HG03558 (cell line): ENCODE results near the gene TRPC4.
"Not testable (repeated sequence)": the region's sequence is repeated elsewhere in the genome, so short reads cannot be mapped to it uniquely, and the experiment has no call there.

ENCODE experiments used
- ATAC-seq: cut with Tn5 transposase; IDR thresholded peaks from one replicate; pipeline ENCODE4 v1.9.1; 2021; ENCODE audit warnings: moderate number of reproducible peaks; ENCODE audit not compliant: unreplicated experiment; ENCODE audit errors: extremely low read depth

Gene TRPC4

DNA sequence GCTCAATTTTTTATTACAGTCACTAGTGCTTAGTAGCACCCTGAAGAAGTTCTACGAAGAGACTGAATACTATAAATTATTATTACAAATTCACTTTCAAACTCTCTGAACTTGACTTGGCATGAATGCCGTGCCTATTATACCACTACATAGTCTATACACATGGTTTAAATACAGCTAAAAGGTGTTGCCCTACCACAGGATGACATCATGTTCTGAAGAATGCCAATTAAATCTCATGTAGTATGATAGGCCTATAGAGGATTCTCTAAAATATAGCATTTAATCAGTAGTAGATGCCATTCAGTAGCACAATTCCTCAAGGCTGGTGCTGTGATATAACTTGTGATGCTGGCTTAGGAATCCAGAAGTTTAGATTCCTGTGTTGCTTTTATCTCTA lies 254.3 kb downstream of the TRPC4 start:
- no peak for ATAC-seq

DNA sequence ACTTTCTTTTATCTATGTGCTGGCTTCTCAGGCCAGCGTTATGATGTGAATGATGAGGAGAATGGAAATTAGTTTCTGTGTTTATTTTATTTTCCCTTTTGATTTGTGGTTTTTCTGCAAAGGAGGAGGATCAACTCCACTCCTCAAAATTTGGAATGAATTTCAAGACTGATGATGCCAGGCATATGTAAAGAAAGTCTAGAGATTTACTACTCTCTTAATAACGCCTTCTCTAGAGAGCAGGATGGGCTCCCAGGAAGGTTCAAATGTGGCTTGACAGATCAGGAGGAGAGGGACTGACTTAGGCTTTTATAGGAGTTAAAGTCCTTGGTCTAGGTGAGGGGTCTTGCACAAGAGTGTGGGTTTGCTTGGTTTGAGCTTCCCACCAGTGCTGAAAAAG lies 255.9 kb downstream of the TRPC4 start:
- no peak for ATAC-seq

DNA sequence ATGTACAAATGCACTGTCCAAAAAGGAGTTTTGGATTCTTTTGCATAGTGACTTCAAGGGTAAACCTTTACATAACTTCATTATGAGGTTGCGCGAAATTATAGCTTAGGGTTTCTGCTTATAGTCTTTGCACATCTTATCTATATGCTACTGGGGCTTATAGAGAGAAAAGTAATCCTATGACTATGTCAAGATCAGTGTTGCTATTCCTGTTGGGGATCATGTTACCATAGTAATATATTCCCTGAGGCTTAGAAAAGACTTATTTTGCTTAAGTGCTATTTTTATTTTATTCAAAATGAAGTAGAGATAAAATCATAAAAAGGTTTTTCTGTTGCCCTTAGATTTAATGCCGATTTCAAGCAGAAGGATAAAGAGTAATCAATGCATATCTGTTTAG lies 256.3 kb downstream of the TRPC4 start:
- no peak for ATAC-seq

DNA sequence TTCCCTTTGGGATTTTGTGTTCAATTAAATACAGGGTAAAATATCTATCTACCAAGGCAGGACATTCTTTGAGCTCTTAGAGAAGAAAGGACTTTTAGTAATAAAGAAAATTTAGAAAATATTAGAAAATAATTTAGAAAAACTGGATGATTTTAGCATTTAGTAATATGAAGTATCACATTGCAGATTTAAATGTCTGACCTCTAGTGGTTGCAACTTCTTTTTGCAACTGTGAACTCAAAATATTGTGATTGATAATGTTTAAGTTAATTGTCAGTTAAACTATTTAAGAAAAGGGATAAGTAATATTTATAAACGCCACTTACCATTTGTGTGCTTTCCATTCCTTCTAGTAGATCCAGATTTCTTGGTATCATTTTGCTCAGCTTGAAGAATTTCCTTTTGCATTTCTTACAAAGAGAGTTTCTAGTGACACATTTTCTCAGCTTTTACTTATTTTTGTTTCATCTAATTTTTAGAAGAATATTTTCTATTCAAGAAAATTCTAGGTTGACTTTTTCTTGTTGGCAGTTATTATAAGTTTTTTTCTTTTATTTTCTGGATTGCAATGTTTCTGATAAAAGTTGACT lies 260.7 kb downstream of the TRPC4 start:
- no peak for ATAC-seq

DNA sequence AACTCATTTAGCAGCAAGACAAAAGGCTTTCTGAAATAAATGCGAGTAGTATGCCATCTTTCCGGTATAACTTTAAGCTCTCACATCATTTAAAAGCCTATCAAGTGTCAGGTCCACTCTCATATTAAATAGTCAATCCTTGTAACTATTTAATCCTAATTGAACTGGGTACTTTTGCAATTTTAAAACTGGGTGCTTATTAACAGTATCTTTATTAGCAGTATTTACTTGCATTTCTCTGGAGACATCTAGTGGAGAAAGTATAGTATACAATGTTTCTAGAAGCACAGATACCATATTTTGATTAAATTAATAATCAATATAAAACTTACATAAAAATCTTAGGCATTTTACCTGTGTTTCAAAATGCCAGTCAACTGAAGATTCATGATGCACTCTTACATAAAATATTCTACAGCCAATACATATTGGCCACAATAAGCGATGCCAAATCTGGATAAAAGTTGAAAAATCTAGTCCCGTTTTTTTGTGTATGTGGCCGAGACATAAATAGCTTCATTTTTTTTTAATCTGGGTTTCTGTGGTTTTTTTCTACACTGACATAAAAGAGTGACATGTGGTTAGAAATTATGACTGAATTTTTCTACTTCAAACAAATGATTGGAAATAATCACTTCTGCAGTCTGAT lies 266.7 kb downstream of the TRPC4 start:
- no peak for ATAC-seq

DNA sequence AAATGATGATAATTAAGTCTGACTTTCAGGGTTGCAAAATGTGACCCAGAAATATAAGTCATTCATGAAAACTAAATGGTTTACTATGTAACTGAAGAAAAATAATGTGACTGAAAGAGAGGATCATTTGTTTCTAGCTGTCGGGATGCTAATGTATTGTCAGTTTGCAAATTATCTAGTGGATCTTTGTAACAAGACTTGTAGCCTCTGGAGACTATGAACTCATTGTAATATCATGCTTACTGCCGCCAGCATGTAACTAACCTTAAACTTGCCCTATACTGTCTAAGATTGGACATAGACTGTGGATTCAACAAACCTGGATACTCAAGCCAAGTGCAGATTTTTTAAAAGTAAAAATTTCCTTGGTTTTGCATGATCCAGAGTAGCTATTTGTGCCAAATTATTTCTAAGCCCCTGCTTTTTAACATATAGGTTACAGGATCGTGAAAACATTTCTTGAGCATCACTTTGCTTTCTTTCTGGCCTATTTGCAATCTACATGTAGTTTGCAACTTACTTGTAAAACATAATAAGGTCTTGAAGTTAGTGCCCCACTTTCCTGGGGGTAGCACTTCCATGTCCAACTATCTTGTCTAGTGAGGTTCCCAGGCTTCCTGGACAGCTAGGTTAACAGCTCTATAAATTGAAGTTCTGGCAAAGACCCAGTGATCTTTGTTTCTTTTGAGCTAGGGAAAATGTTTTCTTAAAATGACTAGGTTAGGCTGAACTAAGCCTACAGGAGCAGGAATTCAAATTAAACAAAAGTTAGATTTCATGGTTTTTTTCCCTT lies 267.7 kb downstream of the TRPC4 start:
- no peak for ATAC-seq

DNA sequence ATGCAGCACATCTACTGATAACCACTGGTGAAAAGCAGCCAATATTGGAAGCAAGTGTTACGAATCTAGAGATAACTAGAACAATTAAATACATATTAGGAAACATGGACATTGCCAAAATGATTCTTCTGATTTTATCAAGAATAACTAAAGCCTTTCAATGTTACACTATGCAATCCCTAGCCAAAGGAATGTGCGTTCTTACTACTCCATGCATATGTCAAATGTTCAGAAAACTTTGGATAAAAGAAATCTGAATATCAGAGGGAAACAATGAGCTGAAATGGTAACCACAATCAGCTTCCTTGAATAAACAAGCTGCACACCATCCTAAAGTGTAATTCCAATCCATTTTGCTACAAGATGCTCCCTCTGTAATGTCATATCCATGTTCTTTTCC lies 270.1 kb downstream of the TRPC4 start:
- no peak for ATAC-seq

DNA sequence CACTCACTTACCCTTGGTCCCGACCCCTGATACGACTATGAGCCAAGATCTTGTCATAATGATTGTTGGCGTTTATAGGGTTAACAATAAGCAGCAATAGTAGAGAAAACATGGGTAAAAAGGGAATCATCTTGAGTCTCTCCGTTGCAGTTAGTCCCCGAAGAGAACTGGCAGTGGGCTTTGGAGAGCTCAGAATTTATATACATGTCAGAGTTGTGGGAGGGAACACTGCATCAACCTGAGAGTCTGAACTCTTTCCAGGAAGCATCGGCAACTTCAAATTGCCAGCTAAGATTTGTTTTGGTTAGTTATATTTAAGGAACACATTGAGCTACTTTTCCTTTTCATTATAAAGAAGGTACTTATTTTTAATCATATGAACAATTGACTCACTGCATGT lies 271.0 kb downstream of the TRPC4 start, which contains the start of gene POSTN:
Gene POSTN, minus strand, starts transcription at position 172 of the 400 bp plus-strand sequence. Its CDS starts 42 bp downstream, at position 130.
- ATAC-seq = no peak

DNA sequence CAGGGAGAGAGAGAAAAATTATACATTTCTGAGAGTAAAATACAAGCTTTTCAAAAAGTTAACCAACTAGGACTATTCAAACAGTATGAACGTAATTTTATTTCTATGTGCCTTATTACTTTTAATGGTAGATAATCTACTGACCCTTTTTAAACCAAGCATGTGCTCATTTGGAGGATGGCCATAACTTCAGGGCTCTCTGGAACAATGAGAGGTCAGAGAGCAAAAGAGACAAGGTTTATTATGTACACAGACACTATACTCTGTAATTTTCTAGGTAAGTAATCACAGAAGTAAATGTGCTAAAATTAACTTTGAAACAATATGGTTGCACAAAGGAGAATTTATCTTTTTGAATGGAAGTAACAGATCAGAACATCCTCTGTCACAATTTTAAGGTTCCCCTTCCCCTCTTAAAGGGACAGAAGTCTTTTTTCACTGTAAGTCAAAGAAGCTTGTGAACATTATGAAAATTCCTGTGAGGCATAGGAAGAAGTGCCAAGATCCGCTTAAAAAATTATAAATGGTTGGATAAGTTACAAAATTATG lies 272.0 kb downstream of the TRPC4 start:
- ATAC-seq = no peak

DNA sequence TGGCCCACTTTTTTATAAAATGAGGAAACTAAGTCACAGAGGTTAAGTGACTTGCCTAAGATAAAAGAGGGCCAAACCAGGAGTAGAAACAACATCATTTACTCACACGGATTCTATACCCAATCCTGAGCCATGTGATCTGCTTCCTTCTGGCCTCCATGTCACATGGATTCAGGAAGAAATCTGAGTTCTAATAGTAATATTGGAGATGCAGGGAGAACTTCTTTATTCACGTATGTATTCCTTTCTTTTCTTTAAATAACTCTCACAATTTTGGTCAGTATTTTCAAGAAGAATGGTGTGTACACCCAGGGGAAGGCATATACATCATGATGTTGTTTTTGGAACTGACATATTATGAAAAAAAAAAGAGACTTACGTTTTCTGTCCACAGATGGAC lies 272.8 kb downstream of the TRPC4 start:
- ATAC-seq = no peak

DNA sequence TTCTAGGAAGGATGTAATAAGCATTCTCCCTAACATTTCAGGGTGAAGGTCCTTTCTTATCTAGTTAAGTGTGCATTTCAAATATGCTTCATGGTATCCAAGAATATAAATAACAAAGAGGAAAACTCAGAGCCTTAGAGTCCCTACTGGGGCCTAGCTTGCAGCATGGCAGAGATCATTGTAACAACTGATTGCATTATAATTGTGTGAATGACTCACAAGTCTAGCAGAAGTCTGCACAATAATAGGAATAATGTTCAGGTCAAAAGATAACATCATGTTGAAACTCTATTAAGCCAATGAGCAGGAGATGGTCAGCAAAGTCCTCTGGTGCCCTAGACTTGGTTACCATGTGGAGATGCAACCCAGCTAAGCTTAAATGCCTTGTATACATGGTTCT lies 274.4 kb downstream of the TRPC4 start:
- no peak for ATAC-seq

DNA sequence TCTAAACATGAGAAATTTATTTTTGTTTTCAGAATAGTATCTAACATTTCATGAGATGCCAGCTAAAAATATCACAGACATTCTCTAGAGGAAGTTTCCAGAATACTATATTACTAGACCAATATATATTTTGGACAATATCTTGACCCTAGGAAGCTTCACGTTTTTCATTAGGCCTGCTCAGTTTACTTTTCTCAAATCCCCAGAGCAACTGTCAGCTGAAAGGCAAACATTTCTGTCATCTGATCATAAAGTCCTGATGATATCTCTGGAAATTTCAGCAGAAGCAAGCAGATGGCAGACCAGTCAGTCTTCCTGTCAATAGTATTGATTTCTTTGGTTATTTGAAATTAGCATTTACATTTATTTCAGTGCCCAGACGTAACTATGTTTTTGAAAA lies 275.0 kb downstream of the TRPC4 start:
- no peak for ATAC-seq

DNA sequence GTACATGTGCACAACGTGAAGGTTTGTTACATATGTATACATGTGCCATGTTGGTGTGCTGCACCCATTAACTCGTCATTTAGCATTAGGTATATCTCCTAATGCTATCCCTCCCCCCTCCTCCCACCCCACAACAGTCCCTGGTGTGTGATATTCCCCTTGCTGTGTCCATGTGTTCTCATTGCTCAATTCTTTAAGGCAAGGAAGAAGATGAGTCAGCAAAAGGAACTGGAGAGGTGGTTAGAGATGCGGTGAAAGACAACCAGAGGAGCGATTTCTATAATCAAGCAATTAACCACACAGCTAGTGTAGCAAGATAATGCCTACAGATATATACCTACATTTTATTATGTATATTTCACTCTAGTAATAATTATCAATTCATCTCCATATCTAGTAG lies 280.2 kb downstream of the TRPC4 start:
- ATAC-seq = not testable (repeated sequence)

DNA sequence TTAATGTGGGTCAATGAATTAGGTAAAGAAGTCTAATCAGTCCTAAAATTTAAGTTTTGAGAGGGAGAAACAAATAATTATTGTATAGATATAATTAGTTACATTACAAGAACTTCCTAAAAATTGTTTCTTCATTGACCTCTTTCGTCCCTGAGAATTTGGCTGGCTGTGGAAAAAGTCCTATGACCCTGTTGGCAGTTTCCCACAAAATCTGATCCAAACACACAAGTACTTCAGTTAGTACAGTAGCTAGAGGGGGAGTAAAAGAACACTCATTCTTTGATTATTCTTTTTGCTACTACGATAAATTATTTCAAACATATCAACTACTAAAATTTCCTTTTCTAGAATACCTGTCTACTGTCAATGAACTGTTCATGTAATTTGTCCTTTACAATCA lies 282.3 kb downstream of the TRPC4 start:
- ATAC-seq = no peak
